ENCODE measurements around the gene LRP8. TPM values are rescaled to one million over a fixed set of nuclear protein-coding genes. Genes with fewer than 3 reads are reported as not detected.

The LRP8 gene
- total and polyA plus RNA-seq, 2 experiments from 2014 or later = 27.8 to 71.1 TPM

GRCh38 chr1:53376742-53377437 lies 49.0 kb upstream of the LRP8 start:
- Mint-ChIP-seq H3K27me3 (ENCODE audit: insufficient read depth, low read depth, poor library complexity) (peaks cover 28% of the 10 kb centered on the region), H3K36me3 (ENCODE audit: low read depth) (no peaks in the 10 kb centered on the region), H3K9me3 (no peaks in the 10 kb centered on the region), H3K4me1 (peaks cover 29% of the 10 kb centered on the region), H3K4me3 (peak overlapping the region; percentile 3; the same call in 2 of the 3 replicates), H3K27ac (no peak overlapping the region)
- peak; percentile 63 for ATAC-seq
- H3K9me2 ChIP-seq (ENCODE audit: insufficient read depth) = no peaks in the 10 kb centered on the region
- H4K20me1 ChIP-seq (replicated peaks; ENCODE audit: insufficient read depth) = no peaks in the 10 kb centered on the region
- TF ChIP-seq CREB1 (CRISPR knock-in tag; IDR thresholded peaks at IDR 0.05; ENCODE audit: low read depth) (no peak), POLR2AphosphoS5 (IDR thresholded peaks at IDR 0.05; ENCODE audit: low read depth) (no peak), NANOG (IDR thresholded peaks at IDR 0.05; ENCODE audit: borderline replicate concordance) (no peak), STAT1 (IDR thresholded peaks at IDR 0.05; ENCODE audit: unreplicated experiment) (no peak), ZNF114 (CRISPR knock-in tag; IDR thresholded peaks at IDR 0.05) (no peak), ZNF331 (CRISPR knock-in tag; IDR thresholded peaks at IDR 0.05; ENCODE audit: low read depth) (no peak), CTCF (conservative IDR thresholded peaks at IDR 0.05; ENCODE audit: low read depth in 2 of 2) (no peak), REST (IDR thresholded peaks at IDR 0.05; ENCODE audit: unreplicated experiment) (no peak), JUNB (IDR thresholded peaks at IDR 0.05; ENCODE audit: unreplicated experiment) (no peak)
- TF ChIP-seq, protein P1, sequence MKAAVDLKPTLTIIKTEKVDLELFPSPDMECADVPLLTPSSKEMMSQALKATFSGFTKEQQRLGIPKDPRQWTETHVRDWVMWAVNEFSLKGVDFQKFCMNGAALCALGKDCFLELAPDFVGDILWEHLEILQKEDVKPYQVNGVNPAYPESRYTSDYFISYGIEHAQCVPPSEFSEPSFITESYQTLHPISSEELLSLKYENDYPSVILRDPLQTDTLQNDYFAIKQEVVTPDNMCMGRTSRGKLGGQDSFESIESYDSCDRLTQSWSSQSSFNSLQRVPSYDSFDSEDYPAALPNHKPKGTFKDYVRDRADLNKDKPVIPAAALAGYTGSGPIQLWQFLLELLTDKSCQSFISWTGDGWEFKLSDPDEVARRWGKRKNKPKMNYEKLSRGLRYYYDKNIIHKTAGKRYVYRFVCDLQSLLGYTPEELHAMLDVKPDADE (IDR thresholded peaks at IDR 0.05) = no peak
- H3K27ac ChIP-seq (ENCODE audit: low read depth) = no peak overlapping the region
- H3K27me3 ChIP-seq (ENCODE audit: insufficient read depth) = no peaks in the 10 kb centered on the region
- no peaks in the 10 kb centered on the region for H3K79me2 ChIP-seq (replicated peaks; ENCODE audit: insufficient read depth)
- H3K4me1 ChIP-seq (ENCODE audit: insufficient read depth) = peaks cover 16% of the 10 kb centered on the region; the same call in 1 of the 2 replicates
- H2AFZ ChIP-seq = peak overlapping the region; percentile 88
- H3K4me2 ChIP-seq = peak overlapping the region; percentile 60; the same call in 1 of the 2 replicates
- H3K36me3 ChIP-seq (ENCODE audit: insufficient read depth) = no peaks in the 10 kb centered on the region
- DNase-seq (ENCODE audit: low spot score) = peak; percentile 52
- H3K4me3 ChIP-seq = no peak overlapping the region
- H3F3A ChIP-seq (replicated peaks; ENCODE audit: low read depth) = no peaks in the 10 kb centered on the region
